Type B pancreatic cell (in vitro differentiated cells): Measurements from ENCODE around the gene TEAD1. TPM values are rescaled to one million over a fixed set of nuclear protein-coding genes. Genes with fewer than 3 reads are reported as not detected.
"Not testable (repeated sequence)": the region's sequence is repeated elsewhere in the genome, so short reads cannot be mapped to it uniquely, and the experiment has no call there.

Experiments
- DNase-seq: peaks from one replicate; pipeline ENCODE4 v3.0.0; 2021; ENCODE audit warnings: mixed read lengths; ENCODE audit not compliant: unreplicated experiment; ENCODE audit errors: extremely low spot score
- H3K27ac Mint-ChIP-seq: 2 replicates; pipeline ENCODE4 v1.8.0; 2021; ENCODE audit warnings: mild to moderate bottlenecking, mixed read lengths
- H3K27me3 Mint-ChIP-seq: 2 replicates; pipeline ENCODE4 v1.8.0; 2021; ENCODE audit warnings: mixed read lengths
- H3K36me3 Mint-ChIP-seq: 2 replicates; pipeline ENCODE4 v1.8.0; 2021; ENCODE audit warnings: mixed read lengths
- H3K4me1 Mint-ChIP-seq: one replicate; pipeline ENCODE4 v1.8.0; 2021; ENCODE audit warnings: mixed read lengths; ENCODE audit not compliant: unreplicated experiment
- H3K4me3 Mint-ChIP-seq: 2 replicates; pipeline ENCODE4 v1.8.0; 2021; ENCODE audit warnings: mild to moderate bottlenecking, mixed read lengths
- H3K9me3 Mint-ChIP-seq: 2 replicates; pipeline ENCODE4 v1.8.0; 2021; ENCODE audit warnings: mixed read lengths
- CTCF ChIP-seq: fragments of 200-600 bp; sonication (generic); conservative IDR thresholded peaks from 2 replicates; pipeline ENCODE4 v1.5.0; 2021; ENCODE audit warnings: antibody characterized with exemption, mild to moderate bottlenecking
- total RNA-seq: library from RNA; stranded (reverse); gene quantifications from 2 replicates; pipeline ENCODE4 v1.2.1, GENCODE V29; 2021; ENCODE audit warnings: low replicate concordance

TEAD1 gene
- total RNA-seq, 1 donor from 2014 or later: 91.8 TPM

DNA sequence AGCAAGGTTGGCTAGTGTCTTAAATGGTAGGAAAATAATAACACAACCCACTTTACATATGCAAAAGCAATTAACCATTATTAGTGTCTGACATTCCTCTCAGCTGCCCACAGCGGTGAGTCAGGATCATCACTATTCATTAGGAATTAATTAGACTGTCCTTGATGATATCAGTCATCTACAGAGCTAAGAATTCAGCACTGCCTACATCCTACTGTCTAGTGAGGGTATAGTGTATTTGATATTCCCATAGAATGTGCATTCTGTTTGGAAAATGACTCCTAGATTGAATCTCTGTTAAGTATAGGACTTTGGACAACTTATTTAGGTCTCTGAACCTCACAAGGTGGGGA is 82.2 kb downstream of the TEAD1 start:
- no peak for DNase-seq
- Mint-ChIP-seq H3K4me3 (no peak overlapping the region), H3K36me3 (peaks cover 11% of the 10 kb centered on the region), H3K9me3 (no peaks in the 10 kb centered on the region), H3K4me1 (peaks cover 61% of the 10 kb centered on the region), H3K27ac (no peak overlapping the region), H3K27me3 (no peaks in the 10 kb centered on the region)
- TF ChIP-seq CTCF: no peak

GRCh38 chr11:12756867-12757266 is 82.6 kb downstream of the TEAD1 start:
- no peaks in the 10 kb centered on the region for H3K27me3 Mint-ChIP-seq
- H3K4me1 Mint-ChIP-seq: peaks cover 62% of the 10 kb centered on the region
- peak overlapping the region; percentile 20 for H3K27ac Mint-ChIP-seq
- no peak for TF ChIP-seq CTCF
- no peak for DNase-seq
- peaks cover 11% of the 10 kb centered on the region for H3K36me3 Mint-ChIP-seq
- H3K4me3 Mint-ChIP-seq: no peak overlapping the region
- no peaks in the 10 kb centered on the region for H3K9me3 Mint-ChIP-seq

- H3K4me3 Mint-ChIP-seq: no peak overlapping the region
- peak overlapping the region; percentile 20 for H3K27ac Mint-ChIP-seq
Observed at GRCh38 chr11:12757416-12757815, 83.2 kb downstream of the TEAD1 start.

GRCh38 chr11:12758117-12758516 is 83.9 kb downstream of the TEAD1 start:
- H3K27me3 Mint-ChIP-seq, DNase-seq, H3K9me3 Mint-ChIP-seq, H3K4me3 Mint-ChIP-seq, H3K36me3 Mint-ChIP-seq, H3K27ac Mint-ChIP-seq: not testable (repeated sequence)
- peaks cover 70% of the 10 kb centered on the region for H3K4me1 Mint-ChIP-seq

More at GRCh38 chr11:12757416-12757815, 83.2 kb downstream of the TEAD1 start:
- Mint-ChIP-seq H3K9me3 (no peaks in the 10 kb centered on the region), H3K4me1 (peaks cover 64% of the 10 kb centered on the region), H3K36me3 (peaks cover 11% of the 10 kb centered on the region), H3K27me3 (no peaks in the 10 kb centered on the region)
- no peak for TF ChIP-seq CTCF
- no peak for DNase-seq

- no peaks in the 10 kb centered on the region for H3K9me3 Mint-ChIP-seq
- H3K4me1 Mint-ChIP-seq: peaks cover 65% of the 10 kb centered on the region
- peaks cover 16% of the 10 kb centered on the region for H3K36me3 Mint-ChIP-seq
- H3K4me3 Mint-ChIP-seq: peak overlapping the region; percentile 5
- H3K27ac Mint-ChIP-seq: peak overlapping the region; percentile 88
- peak; percentile 46 for TF ChIP-seq CTCF
- no peaks in the 10 kb centered on the region for H3K27me3 Mint-ChIP-seq
- DNase-seq: no peak
Observed at GRCh38 chr11:12761029-12761428, 86.8 kb downstream of the TEAD1 start.

GRCh38 chr11:12762278-12762677 is 88.1 kb downstream of the TEAD1 start:
- H3K27ac Mint-ChIP-seq: peak overlapping the region; percentile 88
- H3K36me3 Mint-ChIP-seq: peaks cover 23% of the 10 kb centered on the region
- TF ChIP-seq CTCF: no peak
- peaks cover 55% of the 10 kb centered on the region for H3K4me1 Mint-ChIP-seq
- H3K4me3 Mint-ChIP-seq: peak overlapping the region; percentile 53
- DNase-seq: no peak
- H3K9me3 Mint-ChIP-seq: no peaks in the 10 kb centered on the region
- H3K27me3 Mint-ChIP-seq: no peaks in the 10 kb centered on the region
